HL-60 (cell line): ENCODE results near the gene PPP3CB.

Source experiments
- CTCF ChIP-seq: IDR thresholded peaks from one replicate; pipeline ENCODE4 v1.5.1; 2011; ENCODE audit warnings: low read length, control low read depth, inconsistent platforms; ENCODE audit not compliant: insufficient read depth
- GABPA ChIP-seq: IDR thresholded peaks from 2 replicates; pipeline ENCODE4 v1.6.1; 2012; ENCODE audit warnings: low read depth
- POLR2AphosphoS5 ChIP-seq: IDR thresholded peaks from 2 replicates; pipeline ENCODE4 v1.6.1; 2012; ENCODE audit warnings: low read depth
- SPI1 ChIP-seq: IDR thresholded peaks from 2 replicates; pipeline ENCODE4 v1.6.1; 2012; ENCODE audit warnings: low read depth, mild to moderate bottlenecking, borderline replicate concordance

GRCh38 chr10:73408061-73408460 is 87.8 kb downstream of the PPP3CB start:
- no peak for TF ChIP-seq POLR2AphosphoS5
- TF ChIP-seq CTCF, result no peak
- TF ChIP-seq GABPA, result no peak
- no peak for TF ChIP-seq SPI1
